Astrocyte of the hippocampus (primary cell): ENCODE results near the gene APBA2.

ENCODE experiments used
- DNase-seq: peaks from one replicate; pipeline ENCODE4 v3.0.0; 2011; ENCODE audit warnings: low read depth, low spot score

Gene APBA2

DNA sequence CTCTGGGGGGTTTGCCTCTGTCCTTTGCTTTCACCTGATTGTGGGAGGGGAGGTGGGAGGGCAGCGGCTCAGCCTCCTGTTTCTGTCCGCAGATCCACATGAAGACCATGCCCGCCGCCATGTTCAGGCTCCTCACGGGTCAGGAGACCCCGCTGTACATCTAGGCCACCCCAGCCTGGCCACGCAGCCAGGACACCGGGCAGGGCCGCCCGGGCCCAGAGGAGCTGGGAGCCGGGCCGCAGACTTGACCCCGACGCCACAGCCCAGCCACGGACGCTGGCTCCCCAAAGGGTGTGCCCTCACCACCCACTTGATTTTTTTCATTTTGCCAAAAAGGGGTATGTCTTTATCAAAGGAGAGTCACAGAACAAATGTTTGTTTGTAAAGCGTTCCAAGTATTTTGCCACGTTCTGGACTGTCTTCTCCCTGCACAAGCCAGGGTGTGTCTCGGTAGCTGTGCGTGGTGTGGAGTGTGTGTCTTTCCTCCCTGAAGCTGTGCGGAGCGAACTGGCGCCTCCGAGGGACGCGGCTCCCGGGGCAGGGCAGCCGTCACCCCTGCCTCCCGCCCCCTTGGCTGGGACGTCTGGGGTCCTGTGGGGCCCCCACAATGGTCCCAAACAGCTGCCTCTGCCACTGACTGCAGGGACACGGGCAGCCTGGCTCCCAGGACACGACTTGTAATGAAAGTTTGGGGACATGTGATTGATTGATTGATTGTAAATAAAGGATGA is 231.4 kb downstream of the APBA2 start:
- DNase-seq: no peak

DNA sequence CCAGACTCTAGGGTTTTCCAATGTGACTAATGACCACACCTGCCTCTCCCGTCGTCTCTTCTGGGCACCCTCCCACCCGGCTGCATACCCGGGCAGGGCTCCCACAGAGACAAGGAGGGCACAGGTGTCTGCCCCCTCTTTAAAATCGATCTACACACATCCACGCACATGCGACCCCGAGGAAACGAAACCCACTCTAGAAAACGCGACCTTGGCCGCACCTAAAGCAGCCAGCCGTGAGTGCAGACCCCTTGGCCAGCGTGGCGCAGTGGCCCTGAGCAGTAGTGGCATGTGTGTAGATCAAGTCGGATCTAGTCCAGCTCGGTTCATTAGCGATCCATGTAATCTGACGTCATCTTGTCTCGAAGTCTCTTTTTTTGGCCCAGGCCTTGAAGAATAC is 232.0 kb downstream of the APBA2 start:
- DNase-seq: no peak

DNA sequence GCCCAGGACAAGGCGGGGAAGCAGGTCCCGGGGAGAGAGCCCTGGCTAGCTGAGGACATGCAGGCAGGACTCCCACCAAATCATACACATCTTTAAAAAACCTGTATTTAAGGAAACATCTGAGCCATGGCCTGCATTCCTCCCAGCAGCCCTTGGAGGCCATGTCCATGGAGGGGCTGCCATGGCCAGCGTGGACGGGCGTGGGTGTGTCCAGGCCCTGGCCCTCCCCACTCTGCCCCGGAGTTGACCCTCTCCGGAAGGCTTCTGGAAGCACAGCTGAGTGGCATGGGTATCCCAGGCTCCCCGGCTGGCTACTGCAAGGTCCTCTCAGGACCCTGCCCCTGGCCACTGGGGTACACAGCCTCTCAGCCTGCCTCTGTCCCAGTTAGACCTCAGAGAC is 234.1 kb downstream of the APBA2 start:
- no peak for DNase-seq

DNA sequence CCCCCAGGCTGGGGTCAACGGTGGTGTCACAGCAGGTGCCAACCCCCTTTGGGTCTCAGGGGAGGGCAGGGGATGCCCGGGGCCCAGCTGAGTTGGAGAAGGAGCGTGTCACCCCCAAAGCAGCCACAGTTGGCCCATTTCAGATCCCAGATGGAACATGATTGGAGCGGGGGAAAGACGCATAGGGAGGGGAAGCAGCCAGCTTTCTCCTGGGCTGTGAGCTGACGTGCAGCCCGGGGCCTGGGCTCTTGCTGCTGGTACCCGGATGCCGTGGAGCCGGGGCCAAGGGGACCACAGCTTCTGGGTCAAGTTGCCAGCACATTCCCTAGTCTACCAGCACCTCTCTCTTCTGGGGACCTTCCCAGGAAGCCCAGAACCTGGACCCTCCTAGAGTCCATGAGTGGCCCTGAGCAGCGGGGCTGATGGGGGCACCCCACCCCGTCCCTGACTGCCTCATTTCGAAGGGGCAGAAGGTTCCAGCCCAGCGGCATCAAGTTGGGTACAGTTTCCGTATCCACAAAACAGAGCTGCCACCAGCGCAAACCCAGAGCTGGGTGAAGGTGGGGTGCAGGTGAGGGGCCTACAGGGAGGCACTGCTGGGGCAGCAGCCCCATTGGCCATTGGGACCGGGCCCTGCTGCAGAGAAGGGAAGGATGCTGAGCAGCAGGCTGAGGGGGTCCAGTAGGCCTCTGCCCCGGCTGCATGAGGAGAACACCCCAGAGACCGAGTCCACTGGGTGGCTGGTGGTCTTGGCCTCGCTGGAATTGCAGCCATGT is 235.0 kb downstream of the APBA2 start:
- no peak for DNase-seq

DNA sequence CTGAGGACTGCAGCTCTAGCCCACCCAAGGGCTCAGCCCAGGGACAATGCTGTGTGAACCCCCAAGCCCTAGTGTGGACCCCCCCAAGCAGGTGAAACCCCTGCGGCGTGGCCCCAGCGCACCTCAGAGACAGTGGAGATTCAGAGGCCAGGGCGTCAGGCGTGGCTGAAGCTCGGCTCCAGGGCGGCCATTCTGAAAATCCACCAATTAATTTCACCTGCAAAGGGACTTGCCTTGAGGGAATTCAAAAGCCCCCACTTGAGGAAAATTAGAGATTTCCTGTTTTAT is 235.5 kb downstream of the APBA2 start:
- DNase-seq: no peak

DNA sequence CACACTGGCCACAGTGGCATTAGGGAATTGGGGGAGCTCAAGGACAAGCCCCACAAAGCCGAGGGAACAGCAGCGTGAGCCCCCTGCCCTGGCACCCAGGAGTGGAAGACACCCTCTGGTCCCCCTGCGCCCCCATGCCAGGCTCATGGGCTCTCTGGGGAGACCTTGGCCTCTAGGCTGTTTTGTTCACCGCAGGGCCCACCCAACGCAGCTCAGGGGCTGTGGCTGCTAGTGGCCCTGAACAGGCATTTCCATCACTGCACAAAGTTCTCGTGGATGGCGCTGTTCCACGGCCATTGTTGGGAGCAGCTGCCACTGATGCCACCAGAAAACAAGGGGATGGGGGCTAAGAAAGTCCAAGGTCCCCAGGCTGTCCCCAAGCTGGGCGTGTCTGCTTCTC is 236.1 kb downstream of the APBA2 start:
- DNase-seq: no peak

DNA sequence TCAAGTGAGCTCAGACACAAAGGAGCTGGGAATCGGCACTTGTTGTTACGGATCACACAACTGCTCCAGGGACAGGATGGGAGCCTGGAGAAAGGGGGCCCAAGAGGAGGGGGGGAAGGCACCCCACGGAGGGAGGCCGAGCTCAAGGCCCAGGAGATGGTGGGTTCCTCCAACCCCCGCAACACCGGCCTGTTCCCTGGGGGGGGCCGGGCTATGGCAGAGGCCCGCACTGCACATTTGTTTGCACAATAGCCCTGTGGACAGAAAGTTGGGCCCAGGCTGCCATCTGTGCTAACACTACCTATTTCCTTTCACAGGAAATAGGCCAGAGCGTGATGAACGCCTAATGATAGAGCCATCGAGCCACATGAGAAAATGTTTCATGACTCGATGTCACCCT is 236.7 kb downstream of the APBA2 start:
- DNase-seq: no peak

DNA sequence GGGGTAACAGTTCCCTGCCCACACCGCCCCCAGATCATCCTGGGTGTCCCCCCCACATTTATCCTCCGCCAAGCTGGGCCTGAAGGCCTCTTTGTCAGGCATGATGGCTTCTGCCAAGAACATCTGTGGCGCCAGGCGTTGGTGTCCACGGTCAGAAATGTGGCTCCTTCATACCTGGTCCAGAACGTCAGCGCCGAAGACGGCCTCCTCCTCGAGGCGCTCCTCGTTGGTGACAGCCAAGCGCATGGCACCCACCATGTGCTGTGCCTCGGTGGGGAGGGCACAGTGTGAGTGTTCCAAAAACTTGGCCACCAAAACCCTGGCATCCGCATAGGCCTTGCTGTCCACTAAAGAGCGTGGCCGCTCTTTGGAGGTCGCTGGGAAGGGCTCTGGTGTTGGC is 237.4 kb downstream of the APBA2 start:
- no peak for DNase-seq

DNA sequence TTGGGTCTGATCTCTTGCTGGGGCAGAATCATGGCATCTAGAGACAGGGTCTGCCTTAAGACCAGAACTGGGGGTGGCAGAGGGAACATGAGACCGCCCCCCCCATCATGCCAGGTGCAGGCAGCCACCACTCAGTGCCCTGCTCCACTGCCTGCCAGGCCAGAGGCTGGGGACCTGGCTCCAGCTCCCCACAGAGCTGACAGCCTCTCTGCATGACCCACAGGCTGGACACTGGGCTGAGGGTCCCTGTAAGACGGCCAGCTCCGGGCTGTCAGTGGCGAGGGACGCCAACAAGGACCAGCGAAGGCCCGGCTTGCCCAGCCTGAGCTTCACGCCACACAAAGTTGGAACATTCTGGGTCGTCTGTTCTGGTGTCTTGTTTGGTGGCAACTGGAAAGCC is 238.2 kb downstream of the APBA2 start:
- no peak for DNase-seq

DNA sequence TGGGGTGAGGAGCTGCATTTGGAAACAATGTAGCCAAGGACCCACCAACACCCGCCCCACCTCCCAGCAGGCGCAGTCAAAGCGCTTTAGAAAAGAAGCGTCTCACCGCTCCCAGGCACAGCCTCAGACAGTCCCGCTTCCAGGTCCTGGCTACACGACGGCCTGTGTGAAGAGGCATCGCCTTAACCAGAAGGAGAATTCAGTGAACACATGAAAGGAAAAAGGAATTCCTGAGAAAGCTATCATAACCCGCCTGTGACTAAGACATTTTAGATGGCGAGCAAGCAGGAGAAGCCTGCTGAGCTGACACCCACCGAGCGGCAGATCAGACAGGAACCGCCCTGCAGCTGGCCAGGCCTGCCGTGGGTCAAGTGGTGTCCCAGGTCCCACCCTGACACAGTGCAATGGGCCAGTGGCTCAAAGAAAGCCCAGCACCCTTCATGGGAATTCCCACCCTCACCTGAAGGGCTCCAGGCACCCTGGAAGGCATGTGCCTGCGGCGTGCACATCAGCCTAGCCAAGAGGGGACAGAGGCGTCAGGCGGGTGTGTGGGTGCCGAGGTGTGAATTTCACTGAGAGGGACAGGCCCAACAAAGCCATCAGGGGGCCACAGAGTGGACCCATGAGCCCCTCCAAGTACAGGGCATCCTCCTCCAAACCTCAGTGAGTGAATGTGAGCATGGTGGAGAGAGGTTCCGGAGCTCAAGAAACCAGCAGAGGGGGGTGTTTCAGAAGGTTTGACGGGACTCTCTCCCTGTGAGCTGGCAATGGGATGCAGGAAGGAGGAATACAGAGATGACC is 239.0 kb downstream of the APBA2 start:
- peak; percentile 73 for DNase-seq

DNA sequence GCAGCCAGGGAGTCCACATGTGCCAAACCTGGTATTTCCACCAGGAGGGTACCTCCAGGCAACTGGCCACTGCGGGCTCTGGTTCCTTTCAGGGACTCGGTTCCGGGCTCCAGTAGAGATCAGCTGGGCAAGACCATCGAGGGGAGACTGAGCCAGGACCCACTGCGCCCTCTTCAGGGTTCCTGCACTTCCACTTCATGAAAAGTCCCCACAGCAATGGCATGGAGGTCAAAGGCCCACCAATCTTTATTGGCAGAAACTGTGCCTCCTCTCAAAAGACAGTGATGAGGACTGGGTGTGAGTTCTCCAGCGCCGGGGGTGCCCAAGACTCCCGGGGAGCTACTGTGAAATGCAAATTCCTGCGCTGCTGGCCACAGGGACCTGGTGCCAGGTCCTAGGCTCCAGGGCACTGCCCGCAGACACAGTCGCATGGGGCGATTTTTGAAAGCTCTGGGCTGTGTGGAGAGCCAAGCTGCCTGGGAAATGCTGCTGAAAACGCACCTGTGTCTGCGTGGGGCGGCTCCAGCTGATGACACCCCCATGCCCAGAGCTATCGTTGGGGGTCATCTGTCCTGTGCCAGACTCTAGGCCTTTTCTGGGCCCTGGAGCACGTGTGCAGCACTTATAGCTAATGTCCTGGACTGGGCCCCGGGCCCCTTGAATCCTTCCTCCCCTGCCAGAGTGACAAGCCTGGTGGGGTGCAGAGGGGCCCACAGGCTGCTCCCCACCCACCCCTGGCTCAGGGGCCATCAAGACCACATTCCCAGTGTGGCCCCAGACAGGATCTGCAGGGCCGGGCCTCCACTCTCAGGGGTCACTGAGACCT is 239.8 kb downstream of the APBA2 start:
- no peak for DNase-seq

DNA sequence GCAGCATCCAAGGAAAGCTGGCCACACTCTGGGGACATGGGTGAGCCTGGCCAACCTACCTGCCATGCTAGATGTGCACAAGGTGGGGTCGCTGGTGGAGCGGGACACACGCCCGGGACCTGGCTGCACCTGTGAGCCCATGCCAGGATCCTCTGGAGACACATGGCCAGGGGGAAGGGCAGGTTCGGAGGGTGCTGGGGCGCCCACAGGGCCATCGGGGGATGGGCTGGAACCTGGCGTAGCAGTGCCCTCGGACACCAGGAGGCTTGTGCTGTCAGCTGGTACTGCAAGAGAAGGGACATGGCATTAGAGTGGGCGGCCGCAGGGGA is 240.4 kb downstream of the APBA2 start:
- DNase-seq: no peak

DNA sequence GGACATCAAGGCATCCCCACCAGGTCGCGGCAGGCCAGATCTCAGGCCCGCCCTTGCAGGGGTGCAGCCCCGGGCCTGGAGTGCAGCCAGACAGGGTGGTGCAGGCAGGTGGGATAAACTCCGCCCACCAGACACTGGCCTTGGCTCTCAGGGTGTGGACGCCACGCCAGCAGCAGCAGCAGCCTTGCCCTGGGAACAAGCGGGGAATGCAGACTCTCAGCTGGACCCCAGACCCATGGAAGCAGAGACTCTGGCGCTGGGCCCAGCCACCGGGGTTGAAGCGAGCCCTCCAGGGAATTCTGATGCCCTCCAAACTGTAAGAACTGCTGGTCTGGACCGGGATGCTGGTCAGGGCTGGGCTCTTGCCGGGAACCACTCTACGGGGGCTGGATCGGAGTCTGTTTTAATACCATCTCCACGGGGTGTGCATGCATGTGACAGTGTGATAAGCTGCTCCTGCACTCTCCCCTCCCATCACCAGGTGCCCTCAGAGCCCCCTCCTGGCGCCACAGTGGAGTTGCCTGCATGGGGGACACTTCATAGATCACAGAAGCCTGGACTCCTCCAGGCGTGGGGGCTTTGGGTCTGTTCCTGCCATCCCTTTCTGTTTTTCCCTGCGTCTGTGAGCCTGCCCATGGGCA is 241.2 kb downstream of the APBA2 start:
- no peak for DNase-seq

DNA sequence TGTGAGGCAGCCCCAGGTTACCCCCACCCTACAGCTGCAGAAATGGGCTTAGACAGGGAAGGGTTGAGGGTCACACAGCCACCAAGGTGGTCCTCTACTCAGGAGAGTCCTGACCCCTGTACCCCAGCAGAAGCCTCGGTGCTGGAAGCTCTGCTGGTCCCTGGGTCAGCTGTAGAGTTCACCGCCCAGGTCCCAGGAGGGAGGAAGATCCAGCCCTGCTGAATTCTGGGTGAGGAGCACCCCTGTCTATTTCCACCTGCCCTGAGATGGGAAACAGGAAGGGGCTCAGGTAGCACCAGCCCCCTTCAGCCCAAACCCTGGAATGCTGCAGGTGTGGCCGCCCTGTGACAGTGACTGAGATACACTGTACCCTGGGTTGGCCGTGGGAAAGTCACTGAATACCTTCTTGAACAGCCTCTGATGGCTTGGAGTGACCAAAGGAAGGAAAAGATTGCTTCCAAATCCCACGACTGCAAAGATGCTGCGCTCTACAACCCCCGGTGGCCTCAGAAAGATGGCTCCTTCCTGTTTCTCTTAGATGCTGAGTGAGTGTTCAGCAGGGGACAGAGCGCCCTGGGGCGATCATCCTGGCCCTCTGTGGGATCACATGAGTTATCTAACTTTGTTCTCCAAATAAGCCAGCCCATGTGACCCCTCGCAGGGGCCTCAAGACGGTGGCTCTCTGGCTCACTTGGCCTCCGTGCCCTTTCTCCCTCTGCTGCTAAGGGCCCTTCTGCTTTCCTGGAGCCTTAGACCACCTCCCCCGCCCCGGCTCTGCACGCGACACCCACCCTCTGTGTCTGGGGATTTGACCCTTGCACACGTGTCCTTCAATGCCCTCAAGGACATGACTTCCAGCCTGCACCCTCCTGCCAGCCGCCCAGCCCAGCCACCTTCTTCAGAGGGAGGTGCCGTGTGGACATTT is 242.0 kb downstream of the APBA2 start:
- no peak for DNase-seq

DNA sequence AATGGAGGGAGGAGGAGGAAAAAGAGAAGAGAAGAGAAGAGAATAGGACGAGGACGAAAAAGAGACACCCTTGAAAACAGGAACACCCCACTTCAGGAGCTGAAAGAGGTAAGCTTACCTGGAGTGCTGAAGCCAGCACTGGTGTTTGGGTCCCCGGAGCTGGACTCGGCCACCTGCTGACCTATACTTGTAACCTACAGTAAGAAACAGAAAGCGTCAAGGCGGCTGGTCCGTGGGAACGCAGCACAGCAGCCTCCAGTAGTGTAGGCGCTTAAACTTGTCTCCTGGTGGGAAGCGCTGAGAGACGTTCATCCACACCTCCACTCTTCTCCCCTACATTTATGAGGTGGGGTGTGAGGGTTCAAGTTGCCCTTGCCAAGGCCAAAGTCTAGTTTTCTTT is 242.9 kb downstream of the APBA2 start:
- no peak for DNase-seq

DNA sequence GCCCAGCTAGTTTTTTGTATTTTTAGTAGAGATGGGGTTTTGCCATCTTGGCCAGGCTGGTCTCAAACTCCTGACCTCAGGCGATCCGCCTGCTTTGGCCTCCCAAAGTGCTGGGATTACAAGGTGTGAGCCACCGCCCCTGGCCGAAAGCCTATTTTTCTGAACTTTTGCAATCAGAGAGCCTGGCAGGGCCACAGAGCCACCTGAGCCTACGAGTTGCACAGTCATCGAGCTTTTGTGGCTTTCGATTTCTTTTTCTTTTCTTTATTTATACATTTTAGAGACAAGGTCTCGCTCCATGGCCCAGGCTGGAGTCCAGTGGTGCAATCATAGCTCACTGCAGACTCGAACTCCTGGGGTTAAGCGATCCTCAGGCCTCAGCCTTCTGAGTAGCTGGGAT is 243.4 kb downstream of the APBA2 start:
- no peak for DNase-seq

DNA sequence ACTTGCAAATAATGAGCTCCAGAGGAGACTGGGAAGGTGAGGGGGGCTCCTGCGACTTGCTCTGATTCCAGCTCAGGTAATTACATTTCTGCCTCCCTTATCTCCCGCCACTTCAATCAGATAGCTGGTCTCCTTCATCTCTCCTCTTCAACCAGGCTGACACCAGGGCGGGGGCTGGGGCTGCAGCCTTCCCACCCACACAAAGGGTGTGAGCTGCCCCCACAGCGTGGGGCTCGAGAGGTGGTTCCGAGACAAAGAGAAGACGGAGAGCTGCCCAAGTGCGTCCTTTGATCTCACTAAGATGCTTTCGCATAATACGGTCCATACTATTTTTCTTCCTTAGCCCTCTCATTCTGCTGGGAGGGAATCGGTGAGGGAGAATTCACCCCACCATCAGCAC is 244.2 kb downstream of the APBA2 start:
- DNase-seq: no peak

DNA sequence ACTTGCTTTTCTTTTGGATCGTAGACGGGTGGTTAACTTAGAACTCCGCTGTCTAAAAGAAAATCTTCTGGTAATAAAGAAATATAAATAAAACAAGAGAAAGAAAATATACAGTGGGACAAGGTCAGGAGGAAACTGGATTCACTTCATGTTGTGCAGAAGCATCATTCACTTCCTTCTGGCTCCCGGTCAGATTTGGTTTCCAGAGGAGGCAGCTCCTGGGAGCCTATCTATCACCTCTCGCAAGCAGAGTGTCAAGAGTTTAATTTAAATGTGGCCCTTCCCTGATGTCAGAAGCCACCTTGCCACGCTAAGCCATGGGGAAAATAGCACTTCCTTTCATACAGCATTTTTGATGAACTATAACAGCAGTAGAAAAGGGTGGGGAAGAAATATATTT is 244.7 kb downstream of the APBA2 start:
- DNase-seq: no peak

DNA sequence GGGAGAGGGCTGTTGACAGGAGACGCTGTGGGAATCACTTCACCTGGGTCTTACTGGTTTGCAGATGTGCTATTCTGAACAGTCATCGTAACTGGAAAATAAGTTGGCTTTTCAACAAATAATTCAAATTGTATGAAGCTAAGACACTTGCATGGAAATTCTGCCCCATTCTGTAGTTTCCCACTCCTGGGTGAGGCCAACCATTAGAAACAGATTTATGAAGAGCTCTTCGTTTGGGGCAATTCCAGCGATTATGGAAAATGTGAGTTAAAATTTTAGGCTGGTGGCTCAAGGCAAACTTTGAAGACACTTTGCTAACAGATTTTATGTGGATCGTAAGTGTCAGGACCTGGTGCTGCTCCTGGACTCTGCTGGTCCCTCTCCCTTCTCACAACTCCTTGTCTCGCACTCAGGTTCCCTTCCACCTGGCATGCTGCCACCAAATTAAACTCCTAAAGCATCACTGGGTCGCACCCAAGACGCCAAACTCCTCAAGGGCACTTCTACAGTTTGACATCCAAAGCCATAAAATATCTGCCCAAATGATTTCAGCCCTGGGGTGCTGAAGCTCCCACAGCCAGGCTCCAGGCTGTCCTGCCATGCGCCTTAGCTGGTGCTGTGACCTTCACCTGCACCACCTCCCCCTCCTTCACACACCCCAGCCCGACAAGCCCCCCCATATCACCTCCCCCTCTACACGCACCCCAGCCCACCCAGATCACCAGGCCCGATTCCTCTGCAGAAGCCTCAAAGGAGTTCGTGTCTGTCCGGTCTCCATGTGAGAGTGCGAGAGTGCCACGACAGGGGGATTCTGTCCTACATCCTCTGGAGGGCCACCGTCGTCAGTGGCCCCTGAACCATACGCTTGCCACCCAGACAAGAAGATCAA is 245.4 kb downstream of the APBA2 start:
- DNase-seq: no peak
